H54 (cell line): ENCODE measurements around the gene TKT.

Experiments used
- DNase-seq: peaks from one replicate; pipeline ENCODE4 v3.0.0; 2011; ENCODE audit warnings: low spot score, mixed read lengths; ENCODE audit not compliant: insufficient read length
- FAIRE-seq: peaks from 3 replicates; lab custom pipeline; 2011; peaks lifted over from hg19 to GRCh38; lab: Jason Lieb, UNC
- POLR2A ChIP-seq: IDR thresholded peaks from 2 replicates; pipeline ENCODE4 v1.6.1; 2011; ENCODE audit warnings: low read depth, mild to moderate bottlenecking, low read length

TKT gene

GRCh38 chr3:53188136-53188685, 67.6 kb downstream of the TKT start:
- FAIRE-seq (no peak), DNase-seq (no peak)
- no peak for TF ChIP-seq POLR2A

- FAIRE-seq: no peak
- TF ChIP-seq POLR2A: no peak
- no peak for DNase-seq
Measured at GRCh38 chr3:53187430-53187829, 68.4 kb downstream of the TKT start.

GRCh38 chr3:53186726-53187125, 69.1 kb downstream of the TKT start:
- no peak for FAIRE-seq
- DNase-seq: no peak
- no peak for TF ChIP-seq POLR2A

GRCh38 chr3:53185761-53186465, 69.9 kb downstream of the TKT start:
- DNase-seq: no peak
- TF ChIP-seq POLR2A: no peak
- no peak for FAIRE-seq

- DNase-seq: no peak
- FAIRE-seq: no peak
- TF ChIP-seq POLR2A: no peak
Measured at GRCh38 chr3:53184701-53185100, 71.1 kb downstream of the TKT start.

GRCh38 chr3:53183514-53183913, 72.3 kb downstream of the TKT start:
- FAIRE-seq (no peak), DNase-seq (no peak)
- no peak for TF ChIP-seq POLR2A

GRCh38 chr3:53182764-53183355, 73.0 kb downstream of the TKT start:
- no peak for TF ChIP-seq POLR2A
- FAIRE-seq: no peak
- DNase-seq: no peak

GRCh38 chr3:53181528-53181927, 74.3 kb downstream of the TKT start:
- no peak for FAIRE-seq
- no peak for DNase-seq
- no peak for TF ChIP-seq POLR2A

GRCh38 chr3:53181024-53181371, 74.8 kb downstream of the TKT start:
- FAIRE-seq (no peak), DNase-seq (no peak)
- TF ChIP-seq POLR2A: no peak

GRCh38 chr3:53180305-53181023, 75.4 kb downstream of the TKT start:
- FAIRE-seq (no peak), DNase-seq (no peak)
- TF ChIP-seq POLR2A: no peak

GRCh38 chr3:53179580-53179979, 76.2 kb downstream of the TKT start:
- FAIRE-seq: no peak
- TF ChIP-seq POLR2A: no peak
- no peak for DNase-seq

- FAIRE-seq (no peak), DNase-seq (no peak)
- TF ChIP-seq POLR2A: no peak
Measured at GRCh38 chr3:53178246-53178645, 77.6 kb downstream of the TKT start.

GRCh38 chr3:53175613-53176540, 79.9 kb downstream of the TKT start:
- DNase-seq (peak; percentile 70), FAIRE-seq (no peak)
- no peak for TF ChIP-seq POLR2A
